SK-N-SH (cell line): Measurements from ENCODE around the gene CHMP2B. TPM values are rescaled to one million over a fixed set of nuclear protein-coding genes. Genes with fewer than 3 reads are reported as not detected.

Source experiments
- CTCF ChIA-PET: fragments of 300-600, 350-600 bp; formaldehyde crosslinking; extraction: SDS; loops from one replicate; lab custom pipeline; 2021; lab: Yijun Ruan, JAX
- POLR2A ChIA-PET: fragments of 350-600 bp; sonication (Branson Sonifier 250); formaldehyde crosslinking; extraction: SDS; loops from one replicate; lab custom pipeline; 2020; ENCODE audit warnings: antibody characterized with exemption, inconsistent platforms; lab: Yijun Ruan, JAX
- DNase-seq: peaks from one replicate; pipeline ENCODE4 v3.0.0; 2012
- H2AFZ ChIP-seq: fragments of 200-600 bp; sonication (generic); 2 replicates; pipeline ENCODE4 v1.8.1; 2016; ENCODE audit warnings: antibody characterized with exemption, mild to moderate bottlenecking, low read depth
- H3F3A ChIP-seq: fragments of 200-600 bp; sonication (generic); replicated peaks from 2 replicates; pipeline ENCODE3; 2016; ENCODE audit warnings: antibody characterized with exemption, mild to moderate bottlenecking; ENCODE audit not compliant: insufficient read depth
- H3K27ac ChIP-seq, 2 experiments: fragments of 200-500 bp in 1 of 2; fragments of 200-600 bp in 1 of 2; sonication (Bioruptor generic) in 1 of 2; sonication (generic), shearing (Covaris generic) in 1 of 2; 2 replicates each; pipeline versions ENCODE4 v1.5.1 to v1.6.1; 2014 to 2016; ENCODE audit warnings: low read depth in 2 of 2, inconsistent platforms in 1 of 2, low read length in 1 of 2, mild to moderate bottlenecking in 1 of 2, mixed read lengths in 1 of 2
- H3K27me3 ChIP-seq: fragments of 200-600 bp; sonication (generic), shearing (Covaris generic); 2 replicates; pipeline ENCODE4 v1.6.1; 2016; ENCODE audit warnings: mixed run types; ENCODE audit not compliant: insufficient read depth
- H3K36me3 ChIP-seq, 2 experiments: fragments of 200-500 bp in 1 of 2; fragments of 200-600 bp in 1 of 2; sonication (Bioruptor generic) in 1 of 2; sonication (generic) in 1 of 2; replicated peaks in 1 of 2; 2 replicates each; pipeline versions ENCODE3 to v1.5.1; 2014 to 2016; ENCODE audit warnings: low read length in 1 of 2, mild to moderate bottlenecking in 1 of 2; ENCODE audit not compliant: insufficient read depth in 2 of 2, control insufficient read depth in 1 of 2
- H3K4me1 ChIP-seq, 2 experiments: fragments of 200-500 bp in 1 of 2; fragments of 200-600 bp in 1 of 2; sonication (Bioruptor generic) in 1 of 2; sonication (generic), shearing (Covaris generic) in 1 of 2; 2 replicates each; pipeline versions ENCODE4 v1.5.1 to v1.6.1; 2014 to 2016; ENCODE audit warnings: low read depth in 1 of 2, low read length in 1 of 2, mixed run types in 1 of 2; ENCODE audit not compliant: insufficient read depth in 2 of 2, control insufficient read depth in 1 of 2
- H3K4me2 ChIP-seq: fragments of 200-600 bp; sonication (generic), shearing (Covaris generic); 2 replicates; pipeline ENCODE4 v1.6.1; 2017; ENCODE audit warnings: mixed run types
- H3K4me3 ChIP-seq, 2 experiments: fragments of 200-500 bp in 1 of 2; fragments of 200-600 bp in 1 of 2; sonication (Bioruptor generic) in 1 of 2; sonication (generic), shearing (Covaris generic) in 1 of 2; 2 replicates each; pipeline versions ENCODE4 v1.5.1 to v1.8.1; 2014 to 2016; ENCODE audit warnings: low read depth in 2 of 2, inconsistent platforms in 1 of 2, low read length in 1 of 2, mild to moderate bottlenecking in 1 of 2, mixed read lengths in 1 of 2, moderate library complexity in 1 of 2
- H3K79me2 ChIP-seq: fragments of 200-600 bp; sonication (generic); 2 replicates; pipeline ENCODE4 v1.8.1; 2017; ENCODE audit warnings: mild to moderate bottlenecking; ENCODE audit not compliant: insufficient read depth
- H3K9ac ChIP-seq: fragments of 200-600 bp; sonication (generic); 2 replicates; pipeline ENCODE4 v1.6.1; 2017; ENCODE audit warnings: mixed run types
- H3K9me2 ChIP-seq: fragments of 200-600 bp; sonication (generic); 2 replicates; pipeline ENCODE4 v1.6.1; 2017; ENCODE audit warnings: mixed run types
- H3K9me3 ChIP-seq: fragments of 200-600 bp; sonication (generic); 2 replicates; pipeline ENCODE4 v1.6.1; 2017; ENCODE audit warnings: mixed run types, mild to moderate bottlenecking, moderate library complexity
- H4K20me1 ChIP-seq: fragments of 200-600 bp; sonication (generic); 2 replicates; pipeline ENCODE4 v1.6.1; 2017; ENCODE audit warnings: mild to moderate bottlenecking, mixed run types; ENCODE audit not compliant: insufficient read depth
- EP300 ChIP-seq, 2 experiments: IDR thresholded peaks; 2 replicates each; pipeline versions ENCODE4 v1.4.0 to v1.6.1; 2012; ENCODE audit warnings: borderline replicate concordance in 1 of 2, low read depth in 1 of 2, low read length in 1 of 2
- EZH2phosphoT487 ChIP-seq: fragments of 200-600 bp; sonication (generic); IDR thresholded peaks from 2 replicates; pipeline ENCODE4 v1.6.1; 2017; ENCODE audit warnings: low read depth, mixed run types, mild to moderate bottlenecking, antibody characterized with exemption, moderate library complexity, borderline replicate concordance
- FOXJ3 ChIP-seq: sonication (generic); formaldehyde crosslinking; IDR thresholded peaks from 2 replicates; pipeline ENCODE4 v1.5.1; 2020; ENCODE audit warnings: mild to moderate bottlenecking, missing genetic modification reagents
- FOXM1 ChIP-seq: IDR thresholded peaks from 2 replicates; pipeline ENCODE4 v1.4.0; 2012; ENCODE audit warnings: low read depth, mild to moderate bottlenecking
- MEF2A ChIP-seq: IDR thresholded peaks from 2 replicates; pipeline ENCODE4 v1.4.0; 2012; ENCODE audit warnings: low read depth, borderline replicate concordance
- NRF1 ChIP-seq: IDR thresholded peaks from 2 replicates; pipeline ENCODE4 v1.6.1; 2012; ENCODE audit warnings: low read depth, mild to moderate bottlenecking, low read length
- TAF1 ChIP-seq: IDR thresholded peaks from 2 replicates; pipeline ENCODE4 v1.6.1; 2012; ENCODE audit warnings: low read depth, mild to moderate bottlenecking, low read length, moderate library complexity, borderline replicate concordance
- WGBS: methylation state at CpG from one replicate; pipeline ENCODE4 v1.1.6; 2017; ENCODE audit warnings: low lambda C conversion rate; 5-methylcytosine and 5-hydroxymethylcytosine counted together
- polyA plus RNA-seq, 3 experiments: library from polyadenylated mRNA; depleted of rRNA; stranded (reverse); fragments of >200 nt; gene quantifications; 2 replicates each; pipeline ENCODE4 v1.2.3, GENCODE V29; 2012
- TF ChIP-seq, protein P1 (sequence below): fragments of 150-350 bp; IDR thresholded peaks from 2 replicates; pipeline ENCODE4 v1.6.1; 2016; ENCODE audit warnings: mild to moderate bottlenecking, low read depth, low read length
- TF ChIP-seq, protein P2 (sequence below): IDR thresholded peaks from 2 replicates; pipeline ENCODE4; 2012
- TF ChIP-seq, protein P3 (sequence below): IDR thresholded peaks from 2 replicates; pipeline ENCODE4 v1.4.0; 2012; ENCODE audit warnings: low read depth, borderline replicate concordance

The CHMP2B gene
- polyA plus RNA-seq, 1 of the 3 experiments (the other 2 are of a cell fraction), result 8.5 TPM

DNA sequence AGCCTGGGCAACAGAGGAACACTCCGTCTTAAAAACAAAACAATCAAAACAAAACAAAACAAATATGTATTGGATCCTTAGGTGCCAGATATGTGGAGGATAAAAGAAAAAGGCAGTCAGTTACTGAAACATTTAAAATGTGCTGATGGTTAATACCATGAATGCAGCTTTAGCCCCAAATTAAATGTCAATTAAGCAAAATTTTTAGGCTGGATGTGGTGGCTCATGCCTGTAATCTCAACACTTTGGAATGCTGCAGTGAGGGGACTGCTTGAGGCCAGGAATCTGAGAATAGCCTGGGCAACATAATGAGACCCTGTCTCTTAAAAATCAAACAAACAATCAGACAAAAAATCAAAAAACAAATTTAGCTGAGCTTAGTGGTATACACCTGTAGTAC is 8.5 kb upstream of the CHMP2B start (continued):
- TF ChIP-seq, protein P1, sequence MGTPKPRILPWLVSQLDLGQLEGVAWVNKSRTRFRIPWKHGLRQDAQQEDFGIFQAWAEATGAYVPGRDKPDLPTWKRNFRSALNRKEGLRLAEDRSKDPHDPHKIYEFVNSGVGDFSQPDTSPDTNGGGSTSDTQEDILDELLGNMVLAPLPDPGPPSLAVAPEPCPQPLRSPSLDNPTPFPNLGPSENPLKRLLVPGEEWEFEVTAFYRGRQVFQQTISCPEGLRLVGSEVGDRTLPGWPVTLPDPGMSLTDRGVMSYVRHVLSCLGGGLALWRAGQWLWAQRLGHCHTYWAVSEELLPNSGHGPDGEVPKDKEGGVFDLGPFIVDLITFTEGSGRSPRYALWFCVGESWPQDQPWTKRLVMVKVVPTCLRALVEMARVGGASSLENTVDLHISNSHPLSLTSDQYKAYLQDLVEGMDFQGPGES, result no peak
- TF ChIP-seq MEF2A, result no peak
- no peak for TF ChIP-seq EP300 (IDR thresholded peaks at IDR 0.05; ENCODE audit: borderline replicate concordance in 1 of 2, low read depth in 1 of 2, low read length in 1 of 2)
- TF ChIP-seq, protein P2, sequence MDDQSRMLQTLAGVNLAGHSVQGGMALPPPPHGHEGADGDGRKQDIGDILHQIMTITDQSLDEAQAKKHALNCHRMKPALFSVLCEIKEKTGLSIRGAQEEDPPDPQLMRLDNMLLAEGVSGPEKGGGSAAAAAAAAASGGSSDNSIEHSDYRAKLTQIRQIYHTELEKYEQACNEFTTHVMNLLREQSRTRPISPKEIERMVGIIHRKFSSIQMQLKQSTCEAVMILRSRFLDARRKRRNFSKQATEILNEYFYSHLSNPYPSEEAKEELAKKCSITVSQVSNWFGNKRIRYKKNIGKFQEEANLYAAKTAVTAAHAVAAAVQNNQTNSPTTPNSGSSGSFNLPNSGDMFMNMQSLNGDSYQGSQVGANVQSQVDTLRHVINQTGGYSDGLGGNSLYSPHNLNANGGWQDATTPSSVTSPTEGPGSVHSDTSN, result no peak
- TF ChIP-seq NRF1, result no peak
- TF ChIP-seq FOXJ3 (CRISPR knock-in tag), result no peak
- TF ChIP-seq, all 33 proteins: peak for 0

DNA sequence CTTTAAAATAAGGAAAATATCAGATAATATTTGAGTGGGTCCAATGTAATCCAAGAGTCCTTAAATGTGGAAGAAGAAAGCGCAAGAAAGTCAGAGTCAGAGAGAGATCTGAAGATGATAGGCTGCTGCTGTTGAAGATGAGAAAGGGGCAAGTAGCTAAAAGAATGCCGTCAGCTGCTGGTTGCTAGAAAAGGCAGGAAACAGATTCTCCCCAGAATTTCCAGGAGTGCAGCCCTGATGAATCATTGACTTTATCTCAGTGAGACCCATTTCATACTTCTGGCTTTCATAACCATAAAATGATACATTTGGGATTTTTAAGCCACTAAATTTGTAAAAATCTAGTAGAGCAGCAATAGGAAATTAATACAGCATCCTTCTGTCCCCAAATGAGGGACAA is 7.5 kb upstream of the CHMP2B start:
- H3K9me3 ChIP-seq, result no peaks in the 10 kb centered on the region
- H3K79me2 ChIP-seq, result no peaks in the 10 kb centered on the region
- no peaks in the 10 kb centered on the region for H3K27me3 ChIP-seq
- H4K20me1 ChIP-seq, result no peaks in the 10 kb centered on the region
- WGBS, result 13% methylated on average over 2 of the region's 2 CpGs
- no peak overlapping the region for H2AFZ ChIP-seq
- ChIA-PET POLR2A (no interaction called here), CTCF (no interaction called here)
- H3F3A ChIP-seq, result no peaks in the 10 kb centered on the region
- no peak overlapping the region for H3K9ac ChIP-seq
- H3K9me2 ChIP-seq, result no peaks in the 10 kb centered on the region
- H3K27ac ChIP-seq, result no peak overlapping the region
- no peak overlapping the region for H3K4me3 ChIP-seq
- TF ChIP-seq TAF1, result no peak
- TF ChIP-seq FOXJ3 (CRISPR knock-in tag), result no peak
- no peak for TF ChIP-seq EZH2phosphoT487
- H3K36me3 ChIP-seq, result no peaks in the 10 kb centered on the region
- DNase-seq, result no peak
- H3K4me1 ChIP-seq, result no peaks in the 10 kb centered on the region
- no peak overlapping the region for H3K4me2 ChIP-seq

DNA sequence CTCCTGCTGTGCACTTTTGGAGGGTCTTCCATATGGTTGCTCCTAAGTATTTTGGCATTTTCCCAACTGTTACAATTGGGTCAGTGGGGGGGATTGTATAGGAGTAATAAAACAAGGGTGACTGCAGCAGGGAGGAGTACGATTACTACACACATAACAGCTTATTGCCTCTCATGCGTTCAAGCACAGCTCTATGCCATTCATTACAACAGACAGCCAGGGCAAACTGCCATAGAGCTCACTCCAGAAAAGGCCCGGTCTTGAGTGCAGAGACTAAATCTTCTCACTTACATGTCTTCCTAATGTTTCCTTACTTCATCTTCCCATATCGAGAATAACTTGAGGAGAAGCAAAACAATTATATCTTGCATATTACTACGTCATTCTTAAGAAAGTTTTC is 1.4 kb upstream of the CHMP2B start:
- no peak overlapping the region for H3K4me2 ChIP-seq
- no peak overlapping the region for H3K27ac ChIP-seq
- no peaks in the 10 kb centered on the region for H4K20me1 ChIP-seq
- WGBS, result 61% methylated on average over 5 of the region's 5 CpGs
- peaks cover 0 to 10% of the 10 kb centered on the region in 2 experiments; a peak in 3 of 4 replicates for H3K4me1 ChIP-seq
- TF ChIP-seq, protein P3, sequence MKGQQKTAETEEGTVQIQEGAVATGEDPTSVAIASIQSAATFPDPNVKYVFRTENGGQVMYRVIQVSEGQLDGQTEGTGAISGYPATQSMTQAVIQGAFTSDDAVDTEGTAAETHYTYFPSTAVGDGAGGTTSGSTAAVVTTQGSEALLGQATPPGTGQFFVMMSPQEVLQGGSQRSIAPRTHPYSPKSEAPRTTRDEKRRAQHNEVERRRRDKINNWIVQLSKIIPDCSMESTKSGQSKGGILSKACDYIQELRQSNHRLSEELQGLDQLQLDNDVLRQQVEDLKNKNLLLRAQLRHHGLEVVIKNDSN, result no peak
- no peak for TF ChIP-seq FOXM1
- peaks cover 14% of the 10 kb centered on the region; the same call in 1 of the 2 replicates for H3K79me2 ChIP-seq
- H3K9ac ChIP-seq, result no peak overlapping the region
- no peak overlapping the region for H3K4me3 ChIP-seq
- ChIA-PET CTCF (interaction anchor here (1.2 to 4.2 kb wide), 3 partner anchors 8 to 73 kb away, joined by 4 to 21 read pairs (median 5); no protein-coding TSS in a partner anchor), POLR2A (no interaction called here)
- no peaks in the 10 kb centered on the region for H3K27me3 ChIP-seq
- no peaks in the 10 kb centered on the region for H3K36me3 ChIP-seq
- H3K9me3 ChIP-seq, result no peaks in the 10 kb centered on the region
- DNase-seq, result no peak
- H2AFZ ChIP-seq, result no peak overlapping the region
- H3F3A ChIP-seq, result no peaks in the 10 kb centered on the region
- no peaks in the 10 kb centered on the region for H3K9me2 ChIP-seq
